GM12801 (cell line): ENCODE measurements around the gene PTPRK.

Experiments used
- CTCF ChIP-seq: IDR thresholded peaks from one replicate; pipeline ENCODE4 v1.5.1; 2011; ENCODE audit warnings: control low read depth; ENCODE audit not compliant: insufficient read length; ENCODE audit errors: extremely low read depth

PTPRK gene

GRCh38 chr6:127963495-127963894 lies 556.9 kb downstream of the PTPRK start:
- TF ChIP-seq CTCF: no peak

GRCh38 chr6:127959869-127960268 lies 560.5 kb downstream of the PTPRK start:
- no peak for TF ChIP-seq CTCF

- TF ChIP-seq CTCF: no peak
Measured at GRCh38 chr6:127956956-127957355, 563.4 kb downstream of the PTPRK start.

GRCh38 chr6:127956260-127956888 lies 564.0 kb downstream of the PTPRK start:
- no peak for TF ChIP-seq CTCF

- no peak for TF ChIP-seq CTCF
Measured at GRCh38 chr6:127954082-127954481, 566.3 kb downstream of the PTPRK start.

GRCh38 chr6:127952831-127953230 lies 567.6 kb downstream of the PTPRK start:
- no peak for TF ChIP-seq CTCF

GRCh38 chr6:127952176-127952575 lies 568.2 kb downstream of the PTPRK start:
- TF ChIP-seq CTCF: no peak
